Kidney epithelial cell (primary cell): ENCODE results near the gene SLC27A6. TPM values are rescaled to one million over a fixed set of nuclear protein-coding genes. Genes with fewer than 3 reads are reported as not detected.

Experiments
- DNase-seq: peaks from one replicate; pipeline ENCODE4 v3.0.0-alpha.2; 2010; ENCODE audit warnings: low read depth
- H3K27me3 ChIP-seq: 2 replicates; pipeline ENCODE4 v1.6.0; 2011; ENCODE audit warnings: low read length; ENCODE audit not compliant: control insufficient read depth, insufficient read depth
- H3K36me3 ChIP-seq: 2 replicates; pipeline ENCODE4 v1.5.1; 2011; ENCODE audit warnings: low read length; ENCODE audit not compliant: control insufficient read depth, insufficient read depth
- H3K4me3 ChIP-seq: 2 replicates; pipeline ENCODE4 v1.5.1; 2011; ENCODE audit warnings: low read depth, mild to moderate bottlenecking, control low read depth, low read length
- total RNA-seq: library from RNA; depleted of rRNA; stranded (reverse); fragments of >200 nt; gene quantifications from 2 replicates; pipeline ENCODE4 v1.2.3, GENCODE V29; 2015
- TF ChIP-seq, protein P1 (sequence below): IDR thresholded peaks from 2 replicates; pipeline ENCODE4 v1.5.1; 2011; ENCODE audit warnings: mild to moderate bottlenecking, moderate library complexity, low read length, control low read depth, inconsistent platforms; ENCODE audit not compliant: insufficient read depth, poor library complexity, severe bottlenecking

SLC27A6 gene
- total RNA-seq, 1 donor from 2014 or later = 1.6 TPM

GRCh38 chr5:129082225-129083136, 117.2 kb downstream of the SLC27A6 start:
- Histone ChIP-seq H3K36me3 (no peaks in the 10 kb centered on the region), H3K27me3 (no peaks in the 10 kb centered on the region), H3K4me3 (no peak overlapping the region)
- no peak for DNase-seq
- TF ChIP-seq, protein P1, sequence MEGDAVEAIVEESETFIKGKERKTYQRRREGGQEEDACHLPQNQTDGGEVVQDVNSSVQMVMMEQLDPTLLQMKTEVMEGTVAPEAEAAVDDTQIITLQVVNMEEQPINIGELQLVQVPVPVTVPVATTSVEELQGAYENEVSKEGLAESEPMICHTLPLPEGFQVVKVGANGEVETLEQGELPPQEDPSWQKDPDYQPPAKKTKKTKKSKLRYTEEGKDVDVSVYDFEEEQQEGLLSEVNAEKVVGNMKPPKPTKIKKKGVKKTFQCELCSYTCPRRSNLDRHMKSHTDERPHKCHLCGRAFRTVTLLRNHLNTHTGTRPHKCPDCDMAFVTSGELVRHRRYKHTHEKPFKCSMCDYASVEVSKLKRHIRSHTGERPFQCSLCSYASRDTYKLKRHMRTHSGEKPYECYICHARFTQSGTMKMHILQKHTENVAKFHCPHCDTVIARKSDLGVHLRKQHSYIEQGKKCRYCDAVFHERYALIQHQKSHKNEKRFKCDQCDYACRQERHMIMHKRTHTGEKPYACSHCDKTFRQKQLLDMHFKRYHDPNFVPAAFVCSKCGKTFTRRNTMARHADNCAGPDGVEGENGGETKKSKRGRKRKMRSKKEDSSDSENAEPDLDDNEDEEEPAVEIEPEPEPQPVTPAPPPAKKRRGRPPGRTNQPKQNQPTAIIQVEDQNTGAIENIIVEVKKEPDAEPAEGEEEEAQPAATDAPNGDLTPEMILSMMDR = no peak

Other genes starting within 250 kb of the SLC27A6 start
- 23.9 and 27.0 TPM in 2 replicates for gene ISOC1, start 129.3 kb downstream of the SLC27A6 start, total RNA-seq